OCI-LY7 (cell line): ENCODE data around the gene SYNGR2. TPM values are rescaled to one million over a fixed set of nuclear protein-coding genes. Genes with fewer than 3 reads are reported as not detected.

Experiments used
- BruUV-seq: library from RNA; stranded (reverse); fragments of 400-500 nt; replicated peaks from 2 replicates; lab custom pipeline; 2021; lab: Mats Ljungman, UMichigan
- CTCF ChIA-PET: fragments of 300-600 bp; sonication (Branson Sonifier 250); formaldehyde crosslinking; loops from one replicate; lab custom pipeline; 2022; ENCODE audit warnings: antibody characterized with exemption; ENCODE audit not compliant: unreplicated experiment; lab: Charles Lee
- POLR2A ChIA-PET: fragments of 300-600 bp; sonication (Branson Sonifier 250); formaldehyde crosslinking; loops from one replicate; lab custom pipeline; 2022; ENCODE audit warnings: antibody characterized with exemption; lab: Charles Lee
- DNase-seq: peaks from one replicate; pipeline ENCODE4 v3.0.0-alpha.2; 2015; ENCODE audit warnings: low spot score
- H2AFZ ChIP-seq: fragments of 200-600 bp; sonication (generic), shearing (Covaris generic); 2 replicates; pipeline ENCODE4 v1.6.1; 2014; ENCODE audit warnings: mild to moderate bottlenecking, antibody characterized with exemption, low read length, moderate library complexity
- H3K27ac ChIP-seq: fragments of 200-600 bp; sonication (generic); 2 replicates; pipeline ENCODE4 v1.5.1; 2014; ENCODE audit warnings: mixed run types, low read depth, mild to moderate bottlenecking, moderate library complexity, low read length, inconsistent platforms; ENCODE audit not compliant: poor library complexity, severe bottlenecking
- H3K36me3 ChIP-seq: fragments of 200-600 bp; sonication (generic); 2 replicates; pipeline ENCODE4 v1.6.1; 2014; ENCODE audit warnings: mild to moderate bottlenecking, antibody characterized with exemption, low read length, moderate library complexity, mixed read lengths; ENCODE audit not compliant: insufficient read depth
- H3K4me1 ChIP-seq: fragments of 200-600 bp; sonication (generic); 2 replicates; pipeline ENCODE4 v1.5.1; 2014; ENCODE audit warnings: mild to moderate bottlenecking, low read length; ENCODE audit not compliant: insufficient read depth, poor library complexity, severe bottlenecking
- H3K4me2 ChIP-seq: fragments of 200-600 bp; sonication (generic); 2 replicates; pipeline ENCODE4 v1.6.1; 2014; ENCODE audit warnings: mild to moderate bottlenecking, low read length
- H3K4me3 ChIP-seq: fragments of 200-600 bp; sonication (generic); 2 replicates; pipeline ENCODE4 v1.5.1; 2014; ENCODE audit warnings: mild to moderate bottlenecking, low read depth, low read length; ENCODE audit not compliant: poor library complexity, severe bottlenecking
- H3K79me2 ChIP-seq: fragments of 200-600 bp; sonication (generic); 2 replicates; pipeline ENCODE4 v1.6.1; 2016; ENCODE audit warnings: low read depth, mild to moderate bottlenecking, low read length, moderate library complexity, mixed read lengths; ENCODE audit not compliant: insufficient read depth
- H3K9me2 ChIP-seq: fragments of 200-600 bp; sonication (generic); 2 replicates; pipeline ENCODE4 v1.6.1; 2016; ENCODE audit warnings: mild to moderate bottlenecking, low read length, mixed read lengths; ENCODE audit not compliant: insufficient read depth
- H3K9me3 ChIP-seq: fragments of 200-600 bp; sonication (generic); 2 replicates; pipeline ENCODE4 v1.6.1; 2014; ENCODE audit warnings: mild to moderate bottlenecking, mixed run types, low read length, mixed read lengths
- H4K20me1 ChIP-seq: fragments of 200-600 bp; sonication (generic); 2 replicates; pipeline ENCODE4 v1.6.1; 2014; ENCODE audit warnings: mild to moderate bottlenecking, antibody characterized with exemption, low read length, moderate library complexity, mixed read lengths; ENCODE audit not compliant: insufficient read depth
- CTCF ChIP-seq: fragments of 200-600 bp; sonication (generic); conservative IDR thresholded peaks from 2 replicates; pipeline ENCODE4 v1.5.1; 2014; ENCODE audit warnings: mild to moderate bottlenecking, antibody characterized with exemption, low read length, moderate library complexity, mixed read lengths
- EZH2phosphoT487 ChIP-seq: fragments of 200-600 bp; sonication (generic); IDR thresholded peaks from 2 replicates; pipeline ENCODE4 v1.6.1; 2018; ENCODE audit warnings: low read depth, borderline replicate concordance, mild to moderate bottlenecking, mixed run types, antibody characterized with exemption, low read length, moderate library complexity, mixed read lengths
- intact Hi-C: fragments of 100-400 bp; cut with micrococcal nuclease; formaldehyde crosslinking; loops from one replicate; pipeline ENCODE4 v1.10.0; 2022; ENCODE audit not compliant: unreplicated experiment
- small RNA-seq: library from RNA; depleted of rRNA; stranded (forward); fragments of <200 nt; gene quantifications from one replicate; pipeline ENCODE3, GENCODE V24; 2014
- total RNA-seq, 2 experiments: library from RNA; depleted of rRNA in 1 of 2; stranded (reverse); fragments of >200 nt in 1 of 2; shearing (Covaris generic) in 1 of 2; gene quantifications; 2 replicates each; pipeline ENCODE4 v1.2.3, GENCODE V29; 2014 to 2022

SYNGR2 gene
- total RNA-seq, 2 experiments from 2014 or later, result 35.4 to 44.9 TPM

- no peak overlapping the region for H3K4me2 ChIP-seq
- H3K9me3 ChIP-seq, result no peaks in the 10 kb centered on the region
- H4K20me1 ChIP-seq, result 0 out of 2 replicates have a peak, but pooled peaks cover 4% of the 10 kb centered on the region
- DNase-seq, result no peak
- TF ChIP-seq EZH2phosphoT487 (no peak), CTCF (no peak)
- no TSS peak for BruUV-seq
- ChIA-PET CTCF (no interaction called here), POLR2A (no interaction called here)
- peaks cover 34% of the 10 kb centered on the region for H3K79me2 ChIP-seq
- H3K36me3 ChIP-seq, result peaks cover 94% of the 10 kb centered on the region
- peaks cover 13% of the 10 kb centered on the region for H3K4me1 ChIP-seq
- intact Hi-C loops, result no loop called here
- no peak overlapping the region for H2AFZ ChIP-seq
- H3K9me2 ChIP-seq, result no peaks in the 10 kb centered on the region
- no peak overlapping the region for H3K27ac ChIP-seq
- H3K4me3 ChIP-seq, result no peak overlapping the region
Measured at GRCh38 chr17:78219396-78220150, 51.2 kb downstream of the SYNGR2 start.

Small RNAs within 50 kb of the gene (small RNA-seq; reads per million reads assigned to genes)
- 0.16 reads per million for gene AC087645.1

Other genes starting within 250 kb of the SYNGR2 start
- 8.5 and 14.2 TPM in 2 replicates for gene TNRC6C, start 209.9 kb upstream of the SYNGR2 start, total RNA-seq (2014; rRNA removed; shearing (Covaris generic))
- gene TNRC6C, start 209.9 kb upstream of the SYNGR2 start, total RNA-seq (2022), result 25.2 and 33.9 TPM in 2 replicates
- 94.0 and 124 TPM in 2 replicates for gene TMC6, start 39.8 kb upstream of the SYNGR2 start, total RNA-seq (2014; rRNA removed; shearing (Covaris generic))
- 234 and 258 TPM in 2 replicates for gene TMC6, start 39.8 kb upstream of the SYNGR2 start, total RNA-seq (2022)
- gene TMC8, start 37.8 kb upstream of the SYNGR2 start, total RNA-seq (2014; rRNA removed; shearing (Covaris generic)), result 54.6 and 83.8 TPM in 2 replicates
- 219 and 236 TPM in 2 replicates for gene TMC8, start 37.8 kb upstream of the SYNGR2 start, total RNA-seq (2022)
- gene C17orf99, start 22.2 kb upstream of the SYNGR2 start, total RNA-seq (2014; rRNA removed; shearing (Covaris generic)), result not detected in 2 replicates
- 1.1 TPM in 2 replicates for gene C17orf99, start 22.2 kb upstream of the SYNGR2 start, total RNA-seq (2022)
- 108 and 118 TPM in 2 replicates for gene TK1, start 18.5 kb downstream of the SYNGR2 start, total RNA-seq (2014; rRNA removed; shearing (Covaris generic))
- 149 TPM in 2 replicates for gene TK1, start 18.5 kb downstream of the SYNGR2 start, total RNA-seq (2022)
- gene AFMID, start 18.8 kb downstream of the SYNGR2 start, total RNA-seq (2014; rRNA removed; shearing (Covaris generic)), result 87.8 and 89.1 TPM in 2 replicates
- gene AFMID, start 18.8 kb downstream of the SYNGR2 start, total RNA-seq (2022), result 90.2 and 101 TPM in 2 replicates
- 229 and 266 TPM in 2 replicates for gene BIRC5, start 45.7 kb downstream of the SYNGR2 start, total RNA-seq (2014; rRNA removed; shearing (Covaris generic))
- 184 and 190 TPM in 2 replicates for gene BIRC5, start 45.7 kb downstream of the SYNGR2 start, total RNA-seq (2022)
- 0.32 TPM in 1 of 2 replicates, not detected in the other for gene TMEM235, start 63.0 kb downstream of the SYNGR2 start, total RNA-seq (2014; rRNA removed; shearing (Covaris generic))
- gene TMEM235, start 63.0 kb downstream of the SYNGR2 start, total RNA-seq (2022), result not detected in 2 replicates
- gene SOCS3, start 191.5 kb downstream of the SYNGR2 start, total RNA-seq (2014; rRNA removed; shearing (Covaris generic)), result not detected in 2 replicates
- gene SOCS3, start 191.5 kb downstream of the SYNGR2 start, total RNA-seq (2022), result not detected in 2 replicates
- gene PGS1, start 210.1 kb downstream of the SYNGR2 start, total RNA-seq (2014; rRNA removed; shearing (Covaris generic)), result 59.6 and 67.3 TPM in 2 replicates
- 61.3 and 68.2 TPM in 2 replicates for gene PGS1, start 210.1 kb downstream of the SYNGR2 start, total RNA-seq (2022)